Glomerular endothelial cell (primary cell): ENCODE measurements around the gene NOC2L. TPM values are rescaled to one million over a fixed set of nuclear protein-coding genes. Genes with fewer than 3 reads are reported as not detected.
"Not testable (repeated sequence)": the region's sequence is repeated elsewhere in the genome, so short reads cannot be mapped to it uniquely, and the experiment has no call there.

ENCODE experiments used
- DNase-seq: peaks from one replicate; pipeline ENCODE4 v3.0.0-alpha.2; 2011; ENCODE audit warnings: low read depth, low spot score; ENCODE audit errors: extremely low read depth
- total RNA-seq: library from RNA; depleted of rRNA; stranded (reverse); fragments of >200 nt; gene quantifications from 2 replicates; pipeline ENCODE4 v1.2.3, GENCODE V29; 2015

The NOC2L gene
- total RNA-seq, 1 donor from 2014 or later, result 73.9 TPM

DNA sequence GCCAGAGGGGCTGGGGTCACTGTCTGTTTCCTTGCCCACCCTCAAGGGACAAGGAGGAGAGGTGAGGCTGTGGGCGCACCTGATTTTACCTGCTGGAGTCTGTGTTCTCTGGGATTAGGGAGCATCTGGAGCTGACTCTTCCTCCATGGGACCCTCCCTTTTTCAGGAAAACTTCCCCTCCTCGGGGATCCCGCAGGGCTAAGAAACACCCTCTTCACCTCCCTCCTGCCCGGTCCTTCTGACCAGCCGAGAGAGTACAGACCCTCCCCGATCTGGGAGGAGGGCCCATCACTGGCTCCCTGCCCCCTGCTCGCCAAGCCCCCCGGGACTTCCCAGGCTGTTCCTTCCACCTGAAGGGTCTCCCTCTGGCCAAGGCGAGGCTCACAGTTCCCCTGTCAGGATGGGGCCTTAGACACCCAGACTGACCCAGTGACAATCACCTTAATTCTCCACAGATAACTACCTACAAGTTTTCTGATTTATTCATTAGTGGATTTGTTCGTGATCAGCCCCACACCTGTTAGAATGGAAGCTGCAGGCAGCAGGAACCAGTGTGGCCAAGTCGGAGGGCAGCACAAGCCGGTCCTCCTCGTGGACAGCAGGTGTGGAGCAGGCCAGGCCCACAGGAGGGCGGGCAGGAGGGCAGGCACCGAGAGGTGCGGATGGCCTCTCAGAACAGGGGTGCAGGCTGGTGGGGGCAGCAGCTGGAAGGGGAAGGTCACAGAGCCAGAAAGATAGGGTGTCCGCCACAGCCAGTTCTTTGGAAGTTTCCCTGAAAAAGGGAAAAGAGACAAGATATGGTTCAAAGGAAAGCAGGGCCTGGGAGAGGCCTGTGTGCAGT, 51.2 kb downstream of the NOC2L start:
- DNase-seq, result no peak

DNA sequence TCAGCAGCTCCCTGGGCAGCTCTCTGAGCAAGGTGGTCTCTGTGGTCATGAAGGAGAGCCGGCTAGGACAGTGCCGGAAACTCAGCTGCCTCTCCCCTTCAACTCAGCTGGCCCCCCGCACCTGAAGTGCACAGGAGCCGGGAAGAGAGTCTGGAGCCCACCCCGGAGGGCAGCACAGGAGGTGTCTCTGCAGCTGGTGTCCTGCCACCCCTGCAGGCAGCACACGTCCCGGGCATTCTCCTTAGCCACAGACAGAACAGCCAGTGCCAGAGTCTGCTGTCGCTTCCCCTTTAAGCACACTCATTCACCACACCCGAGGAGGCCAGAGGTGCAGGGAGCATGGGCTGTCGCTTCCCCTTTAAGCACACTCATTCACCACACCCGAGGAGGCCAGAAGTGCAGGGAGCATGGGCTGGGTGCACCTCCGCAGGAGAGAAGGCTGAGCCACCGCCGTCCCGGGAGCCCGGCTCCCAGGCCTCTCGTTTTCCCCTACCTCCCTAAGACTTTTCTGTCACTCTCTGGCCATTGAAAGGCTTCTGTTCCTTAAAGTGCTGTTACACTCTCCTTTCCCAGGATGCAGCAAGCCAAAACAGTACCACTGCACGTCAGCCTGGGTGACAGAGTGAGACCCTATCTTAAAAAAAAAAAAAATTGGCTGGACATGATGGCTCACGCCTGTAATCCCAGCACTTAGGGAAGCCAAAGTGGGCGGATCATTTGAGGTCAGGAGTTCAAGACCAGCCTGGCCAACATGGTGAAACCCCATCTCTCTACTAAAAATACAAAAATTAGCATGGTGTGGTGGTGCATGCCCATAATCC, 52.2 kb downstream of the NOC2L start:
- DNase-seq, result no peak

DNA sequence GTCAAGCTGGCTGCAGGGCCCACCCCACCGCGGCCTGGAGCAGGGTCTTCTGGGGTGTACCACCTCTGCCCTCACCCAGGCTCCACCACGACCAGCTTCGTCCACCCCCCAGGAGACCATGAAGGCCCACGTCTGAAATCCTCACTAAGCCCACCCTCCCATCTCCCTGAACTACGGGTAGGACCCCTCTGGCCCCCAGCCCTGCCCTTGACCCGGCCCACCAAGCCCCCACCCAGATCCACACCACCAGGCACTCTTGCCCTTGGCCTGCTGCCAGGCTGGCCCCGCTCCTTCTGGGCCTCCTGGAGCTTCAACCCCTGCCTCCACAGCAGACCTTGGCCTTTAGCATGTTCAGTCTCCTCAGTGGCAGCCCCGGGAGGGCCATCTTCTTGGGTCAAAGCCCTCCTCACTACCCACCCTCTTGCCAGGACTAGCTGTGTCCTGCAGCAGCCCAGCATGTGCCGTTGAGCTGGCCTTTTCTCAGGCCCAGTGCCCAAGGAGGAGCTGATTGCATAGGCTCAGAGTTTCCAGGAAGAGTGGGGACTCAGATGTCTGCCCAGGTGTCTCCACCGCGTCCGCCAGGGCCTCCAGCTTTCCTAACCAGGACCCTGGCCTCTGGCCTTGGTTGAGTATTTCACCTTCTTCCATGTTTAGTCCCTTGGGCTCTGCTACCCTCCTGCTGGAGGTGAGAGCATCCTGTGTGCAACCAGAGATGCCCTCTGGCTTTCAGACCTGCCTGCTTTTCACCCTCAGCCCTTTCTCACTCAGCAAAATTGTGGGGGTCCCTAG, 53.1 kb downstream of the NOC2L start:
- no peak for DNase-seq

- no peak for DNase-seq
These were observed 53.8 kb downstream of the NOC2L start for GRCh38 chr1:905071-905749.

DNA sequence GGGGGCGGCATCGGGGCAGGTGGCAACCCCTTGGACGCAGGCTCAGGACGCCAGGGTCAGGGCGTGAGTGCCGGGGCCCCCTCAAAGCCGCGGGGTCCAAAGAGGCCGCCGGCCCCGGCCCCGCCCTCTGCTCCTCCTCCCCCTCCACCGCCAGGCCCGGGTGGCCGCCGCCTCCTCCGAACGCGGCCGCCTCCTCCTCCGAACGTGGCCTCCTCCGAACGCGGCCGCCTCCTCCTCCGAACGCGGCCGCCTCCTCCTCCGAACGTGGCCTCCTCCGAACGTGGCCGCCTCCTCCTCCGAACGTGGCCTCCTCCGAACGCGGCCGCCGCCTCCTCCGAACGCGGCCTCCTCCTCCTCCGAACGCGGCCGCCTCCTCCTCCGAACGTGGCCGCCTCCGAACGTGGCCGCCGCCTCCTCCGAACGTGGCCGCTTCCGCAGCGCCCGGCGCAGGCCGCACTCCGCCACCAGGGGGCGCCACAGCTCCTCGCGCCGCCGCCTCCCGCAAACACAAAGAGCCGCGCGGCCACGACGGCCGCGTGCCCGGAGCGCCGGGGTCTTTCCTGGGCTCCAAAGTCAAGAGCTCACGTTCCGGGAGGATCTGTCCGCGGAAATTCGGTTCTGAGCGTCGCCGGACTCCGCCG, 54.6 kb downstream of the NOC2L start:
- no peak for DNase-seq

GRCh38 chr1:903721-904271, 55.3 kb downstream of the NOC2L start:
- no peak for DNase-seq

DNA sequence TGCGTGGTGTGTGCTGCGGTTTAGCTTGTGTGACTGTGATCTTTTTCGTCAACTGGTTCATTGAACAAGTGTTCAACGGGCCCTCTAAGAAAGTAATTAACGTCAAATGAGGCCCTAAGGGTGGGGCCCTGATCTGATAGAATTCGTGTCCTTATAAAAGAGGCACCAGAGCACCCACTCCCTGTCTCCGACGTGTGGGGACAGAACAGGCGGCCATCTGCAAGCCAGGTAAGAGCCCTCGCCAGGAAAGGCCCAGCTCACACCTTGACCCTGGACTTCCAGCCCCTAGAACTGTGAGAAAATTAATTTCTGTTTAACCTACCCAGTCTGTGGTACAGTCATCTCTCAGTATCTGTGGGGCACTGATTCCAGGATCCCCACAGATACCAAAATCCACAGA, 55.8 kb downstream of the NOC2L start:
- no peak for DNase-seq

DNA sequence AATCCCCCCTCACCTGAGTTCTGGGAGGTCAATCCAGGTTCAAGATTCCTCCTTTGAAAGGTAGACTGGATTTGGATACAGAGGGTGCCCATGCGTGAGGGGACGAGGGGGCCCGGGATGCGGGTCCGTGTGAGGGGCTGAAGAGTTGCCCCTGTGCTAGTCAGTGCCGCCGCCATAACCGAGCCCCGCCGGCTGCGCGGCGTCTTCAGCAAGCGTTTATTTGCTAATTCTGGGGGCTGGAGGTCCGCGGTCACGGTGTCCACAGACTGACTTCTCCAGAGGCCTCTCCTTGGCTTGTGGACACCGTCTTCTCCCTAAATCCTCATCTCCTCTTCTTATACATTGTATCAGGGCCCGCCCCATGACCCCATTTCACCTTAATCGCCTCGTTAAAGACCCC, 56.3 kb downstream of the NOC2L start:
- DNase-seq, result no peak

- DNase-seq, result no peak
These were observed 57.8 kb downstream of the NOC2L start for GRCh38 chr1:901108-901859.

GRCh38 chr1:899636-900317, 59.3 kb downstream of the NOC2L start:
- no peak for DNase-seq

GRCh38 chr1:897951-898350, 61.1 kb downstream of the NOC2L start:
- not testable (repeated sequence) for DNase-seq

DNA sequence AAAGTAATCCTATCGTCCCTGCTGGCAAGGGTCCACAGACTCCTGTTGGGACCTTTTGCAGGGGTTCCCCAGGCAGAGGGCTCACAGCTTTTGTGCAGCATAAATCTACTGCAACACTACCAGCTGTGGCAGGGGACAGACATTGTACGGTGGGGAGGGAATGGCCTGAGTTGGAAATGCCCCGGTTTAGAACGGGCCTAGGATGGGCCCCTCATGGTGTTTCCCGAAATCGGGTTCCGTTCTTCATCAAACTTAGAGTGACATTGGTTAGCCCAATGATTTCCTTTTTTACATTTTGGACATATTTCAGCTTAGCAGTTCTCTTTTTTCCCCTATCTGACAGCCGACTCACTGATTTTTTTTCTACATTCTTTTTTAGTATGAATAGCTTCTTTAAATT, 61.8 kb downstream of the NOC2L start:
- no peak for DNase-seq

Other genes starting within 250 kb of the NOC2L start
- gene SAMD11, start 35.3 kb downstream of the NOC2L start, total RNA-seq, result 2.0 TPM in 1 of 2 replicates, not detected in the other
- 11.7 and 21.1 TPM in 2 replicates for gene KLHL17, start 1.3 kb upstream of the NOC2L start, total RNA-seq
- 1.4 and 2.0 TPM in 2 replicates for gene PLEKHN1, start 7.2 kb upstream of the NOC2L start, total RNA-seq
- gene PERM1, start 22.8 kb upstream of the NOC2L start, total RNA-seq, result not detected in 2 replicates
- 90.3 and 219 TPM in 2 replicates for gene HES4, start 40.8 kb upstream of the NOC2L start, total RNA-seq
- 196 and 518 TPM in 2 replicates for gene ISG15, start 54.2 kb upstream of the NOC2L start, total RNA-seq
- gene AGRN, start 60.9 kb upstream of the NOC2L start, total RNA-seq, result 306 and 382 TPM in 2 replicates
- not detected in 2 replicates for gene RNF223, start 115.0 kb upstream of the NOC2L start, total RNA-seq
- 13.5 and 32.1 TPM in 2 replicates for gene C1orf159, start 156.8 kb upstream of the NOC2L start, total RNA-seq
- not detected in 2 replicates for gene TTLL10, start 214.6 kb upstream of the NOC2L start, total RNA-seq
- gene TNFRSF18, start 247.3 kb upstream of the NOC2L start, total RNA-seq, result 0.58 TPM in 1 of 2 replicates, not detected in the other